ENCODE results near the gene SERINC5.
"Not testable (repeated sequence)": the region's sequence is repeated elsewhere in the genome, so short reads cannot be mapped to it uniquely, and the experiment has no call there.

SERINC5 gene

GRCh38 chr5:80185095-80185494 is 70.8 kb downstream of the SERINC5 start:
- no peak overlapping the region for H3K27ac ChIP-seq
- no peaks in the 10 kb centered on the region for H3K9me3 ChIP-seq
- DNase-seq, result no peak
- H3K36me3 ChIP-seq, result no peaks in the 10 kb centered on the region
- peaks cover 0 to 7% (median 2%) of the 10 kb centered on the region in 4 donors for H3K4me1 ChIP-seq
- no peaks in the 10 kb centered on the region for H3K27me3 ChIP-seq
- no peak for TF ChIP-seq CTCF (IDR thresholded peaks at IDR 0.05)
- no peak overlapping the region for H3K4me3 ChIP-seq
- intact Hi-C loops (cut with DNase I; ENCODE audit: low total_unique reads), result no loop called here

GRCh38 chr5:80184235-80185023 is 71.4 kb downstream of the SERINC5 start:
- Histone ChIP-seq H3K9me3 (no peaks in the 10 kb centered on the region), H3K27me3 (no peaks in the 10 kb centered on the region), H3K4me1 (peaks cover 0 to 7% (median 2%) of the 10 kb centered on the region in 4 donors), H3K36me3 (no peaks in the 10 kb centered on the region), H3K27ac (no peak overlapping the region), H3K4me3 (no peak overlapping the region)
- no peak for DNase-seq
- TF ChIP-seq CTCF (IDR thresholded peaks at IDR 0.05), result no peak
- intact Hi-C loops (cut with DNase I; ENCODE audit: low total_unique reads), result no loop called here

GRCh38 chr5:80183728-80184234 is 72.1 kb downstream of the SERINC5 start:
- H3K27me3 ChIP-seq; H3K4me3 ChIP-seq; DNase-seq; H3K9me3 ChIP-seq; H3K36me3 ChIP-seq; H3K4me1 ChIP-seq; intact Hi-C loops (cut with DNase I; ENCODE audit: low total_unique reads); H3K27ac ChIP-seq: not testable (repeated sequence)

GRCh38 chr5:80182809-80183580 is 72.9 kb downstream of the SERINC5 start:
- Histone ChIP-seq H3K27me3 (no peaks in the 10 kb centered on the region), H3K27ac (no peak overlapping the region), H3K4me1 (peaks cover 0 to 7% (median 2%) of the 10 kb centered on the region in 4 donors), H3K9me3 (no peaks in the 10 kb centered on the region), H3K4me3 (no peak overlapping the region), H3K36me3 (no peaks in the 10 kb centered on the region)
- TF ChIP-seq CTCF (IDR thresholded peaks at IDR 0.05), result no peak
- intact Hi-C loops (cut with DNase I; ENCODE audit: low total_unique reads), result no loop called here
- DNase-seq, result no peak

- no peak overlapping the region for H3K4me3 ChIP-seq
- intact Hi-C loops (cut with DNase I; ENCODE audit: low total_unique reads), result no loop called here
- no peaks in the 10 kb centered on the region for H3K9me3 ChIP-seq
- DNase-seq, result no peak
- H3K27ac ChIP-seq, result no peak overlapping the region
- no peak for TF ChIP-seq CTCF (IDR thresholded peaks at IDR 0.05)
- H3K27me3 ChIP-seq, result no peaks in the 10 kb centered on the region
- peaks cover 0 to 11% (median 0%) of the 10 kb centered on the region in 3 donors for H3K36me3 ChIP-seq
- peaks cover 0 to 4% (median 0%) of the 10 kb centered on the region in 4 donors for H3K4me1 ChIP-seq
These were observed 74.1 kb downstream of the SERINC5 start for GRCh38 chr5:80181618-80182211.
